Fibroblast of villous mesenchyme (primary cell): ENCODE measurements around the gene KLHDC4. TPM values are rescaled to one million over a fixed set of nuclear protein-coding genes. Genes with fewer than 3 reads are reported as not detected.

Experiments
- DNase-seq: peaks from one replicate; pipeline ENCODE4 v3.0.0-alpha.2; 2010; ENCODE audit warnings: low read depth
- H3K4me3 ChIP-seq: 2 replicates; pipeline ENCODE4 v1.5.1; 2011; ENCODE audit warnings: low read depth, mild to moderate bottlenecking, low read length
- total RNA-seq: library from RNA; depleted of rRNA; stranded (reverse); fragments of >200 nt; gene quantifications from 2 replicates; pipeline ENCODE4 v1.2.3, GENCODE V29; 2012
- TF ChIP-seq, protein P1 (sequence below): IDR thresholded peaks from 2 replicates; pipeline ENCODE4 v1.5.1; 2012; ENCODE audit warnings: low read depth, mild to moderate bottlenecking, low read length; ENCODE audit not compliant: insufficient read depth

KLHDC4 gene
- total RNA-seq, 1 donor = 14.7 TPM

DNA sequence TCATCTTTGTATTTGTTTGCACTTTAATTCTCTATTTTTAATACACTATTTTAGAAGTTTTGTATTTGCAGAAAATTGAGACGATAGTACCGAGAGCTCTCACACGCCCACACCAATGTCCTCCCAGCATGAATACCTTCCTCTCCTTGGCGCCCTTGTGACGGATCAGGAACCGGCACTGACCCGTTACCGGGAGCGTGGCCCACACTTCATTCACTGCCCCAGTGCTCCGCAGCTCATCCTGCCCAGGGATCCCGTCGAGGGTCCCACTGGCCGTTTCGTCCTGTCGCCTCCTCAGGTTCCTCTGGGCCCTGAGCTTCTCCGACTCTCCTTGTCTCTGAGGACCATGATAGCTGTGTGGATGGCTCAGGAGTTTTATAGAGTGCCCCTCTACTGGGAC lies 50.6 kb downstream of the KLHDC4 start:
- no peak for DNase-seq
- no peak overlapping the region for H3K4me3 ChIP-seq
- TF ChIP-seq, protein P1, sequence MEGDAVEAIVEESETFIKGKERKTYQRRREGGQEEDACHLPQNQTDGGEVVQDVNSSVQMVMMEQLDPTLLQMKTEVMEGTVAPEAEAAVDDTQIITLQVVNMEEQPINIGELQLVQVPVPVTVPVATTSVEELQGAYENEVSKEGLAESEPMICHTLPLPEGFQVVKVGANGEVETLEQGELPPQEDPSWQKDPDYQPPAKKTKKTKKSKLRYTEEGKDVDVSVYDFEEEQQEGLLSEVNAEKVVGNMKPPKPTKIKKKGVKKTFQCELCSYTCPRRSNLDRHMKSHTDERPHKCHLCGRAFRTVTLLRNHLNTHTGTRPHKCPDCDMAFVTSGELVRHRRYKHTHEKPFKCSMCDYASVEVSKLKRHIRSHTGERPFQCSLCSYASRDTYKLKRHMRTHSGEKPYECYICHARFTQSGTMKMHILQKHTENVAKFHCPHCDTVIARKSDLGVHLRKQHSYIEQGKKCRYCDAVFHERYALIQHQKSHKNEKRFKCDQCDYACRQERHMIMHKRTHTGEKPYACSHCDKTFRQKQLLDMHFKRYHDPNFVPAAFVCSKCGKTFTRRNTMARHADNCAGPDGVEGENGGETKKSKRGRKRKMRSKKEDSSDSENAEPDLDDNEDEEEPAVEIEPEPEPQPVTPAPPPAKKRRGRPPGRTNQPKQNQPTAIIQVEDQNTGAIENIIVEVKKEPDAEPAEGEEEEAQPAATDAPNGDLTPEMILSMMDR = no peak

DNA sequence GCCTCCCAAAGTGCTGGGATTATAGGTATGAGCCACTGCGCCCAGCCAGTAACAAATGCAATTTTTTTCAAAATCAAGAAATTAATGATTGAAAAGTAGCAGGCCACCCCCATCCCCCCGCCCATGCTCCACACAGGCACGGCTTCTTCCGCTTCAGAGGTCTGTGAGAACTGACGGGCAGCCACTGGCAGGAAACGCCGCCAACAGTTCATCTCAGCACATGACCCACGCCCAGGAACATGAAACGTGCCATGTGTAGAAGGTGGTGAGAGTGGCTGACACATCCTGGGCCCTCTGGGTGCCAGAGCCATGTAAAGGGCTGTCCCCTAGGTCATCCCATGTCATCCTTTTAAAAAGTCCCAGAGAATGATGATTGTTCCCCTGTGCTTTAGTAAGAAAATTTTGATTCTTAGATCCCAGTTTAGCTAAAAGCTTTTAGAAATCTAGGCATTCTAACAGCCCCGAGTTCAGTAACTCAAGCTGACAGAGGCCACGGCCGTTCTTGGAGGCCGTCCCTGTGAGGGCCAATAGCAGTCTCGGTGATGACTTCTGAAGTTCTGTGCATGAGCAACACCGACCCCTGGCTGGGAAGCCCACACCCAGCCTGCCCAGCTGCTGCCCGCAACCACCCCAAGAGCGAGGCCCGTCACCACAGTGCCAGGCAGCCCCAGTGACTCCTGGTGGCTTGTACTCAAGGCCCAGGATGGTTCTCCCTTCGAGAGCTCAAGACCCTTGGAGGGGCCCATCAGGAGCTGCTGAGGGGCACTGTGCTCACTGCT lies 52.1 kb downstream of the KLHDC4 start:
- no peak overlapping the region for H3K4me3 ChIP-seq
- TF ChIP-seq, protein P1 = no peak
- DNase-seq = no peak

DNA sequence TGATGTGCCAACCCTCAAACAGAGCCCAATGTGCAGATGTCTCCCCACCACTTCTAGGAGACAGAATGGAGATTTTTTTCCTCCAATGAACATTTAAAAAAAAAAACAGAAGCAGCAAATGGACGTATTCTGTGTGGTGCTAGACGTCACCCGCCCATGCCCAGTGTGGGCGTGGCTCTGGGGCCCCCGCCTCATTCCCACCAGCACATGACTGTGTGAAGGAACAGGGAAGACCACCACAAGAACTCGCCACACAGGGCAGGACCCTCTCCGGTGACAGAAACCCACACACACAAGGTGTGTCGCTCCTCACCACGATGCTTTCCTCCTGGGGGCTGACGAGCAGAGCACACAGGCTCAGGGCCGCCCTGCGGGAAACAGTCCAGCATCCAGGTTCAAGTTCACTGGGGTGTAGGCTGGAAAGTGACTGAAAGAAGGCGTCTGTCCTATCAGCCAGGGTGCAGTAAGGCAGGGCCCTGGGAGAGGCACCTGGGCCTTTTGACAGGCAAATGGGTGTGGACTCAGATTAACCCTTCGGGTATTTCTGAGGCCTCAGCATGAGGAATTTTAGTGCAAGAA lies 53.5 kb downstream of the KLHDC4 start:
- H3K4me3 ChIP-seq = no peak overlapping the region
- TF ChIP-seq, protein P1 = no peak
- DNase-seq = no peak

DNA sequence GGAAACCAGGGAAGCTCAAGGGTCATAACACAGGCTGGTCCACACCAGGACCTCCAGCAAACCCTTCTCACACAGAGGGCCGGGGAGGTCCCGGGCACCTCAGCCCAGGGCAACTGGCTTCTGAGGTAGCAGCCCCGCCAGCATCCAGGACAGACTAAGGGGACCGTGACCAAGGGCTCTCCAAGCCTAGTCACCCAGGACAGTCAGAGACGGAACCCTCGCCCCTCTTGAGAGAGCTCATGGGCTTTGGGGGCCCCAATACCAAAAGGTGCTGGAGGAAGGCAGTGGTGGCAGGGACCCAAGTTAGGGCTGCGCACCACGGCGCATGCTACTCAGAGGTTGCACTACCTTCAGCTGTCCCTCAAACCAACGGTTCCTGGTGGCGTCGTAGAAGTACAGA lies 54.9 kb downstream of the KLHDC4 start:
- H3K4me3 ChIP-seq = no peak overlapping the region
- DNase-seq = no peak
- TF ChIP-seq, protein P1 = no peak

DNA sequence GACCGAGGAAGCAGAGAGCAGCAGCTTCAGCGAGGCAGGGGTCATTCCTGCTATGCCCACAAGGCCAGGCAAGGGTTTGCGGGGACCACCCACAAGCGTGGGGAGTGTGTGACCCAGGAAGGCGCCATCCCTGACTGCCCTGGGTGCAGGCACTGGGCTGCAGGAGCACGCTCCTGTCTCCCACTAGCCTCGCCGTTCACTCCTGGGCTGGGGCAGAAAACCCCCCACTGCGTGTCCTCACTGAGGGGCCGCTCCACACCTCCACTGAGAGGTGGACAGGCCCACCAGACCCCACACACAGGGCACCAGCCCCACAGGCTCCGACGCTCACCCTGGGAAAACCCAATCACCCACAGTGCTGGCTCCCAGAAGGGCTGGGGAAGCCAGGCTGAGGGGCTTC lies 56.1 kb downstream of the KLHDC4 start:
- no peak for DNase-seq
- no peak overlapping the region for H3K4me3 ChIP-seq
- TF ChIP-seq, protein P1 = no peak

DNA sequence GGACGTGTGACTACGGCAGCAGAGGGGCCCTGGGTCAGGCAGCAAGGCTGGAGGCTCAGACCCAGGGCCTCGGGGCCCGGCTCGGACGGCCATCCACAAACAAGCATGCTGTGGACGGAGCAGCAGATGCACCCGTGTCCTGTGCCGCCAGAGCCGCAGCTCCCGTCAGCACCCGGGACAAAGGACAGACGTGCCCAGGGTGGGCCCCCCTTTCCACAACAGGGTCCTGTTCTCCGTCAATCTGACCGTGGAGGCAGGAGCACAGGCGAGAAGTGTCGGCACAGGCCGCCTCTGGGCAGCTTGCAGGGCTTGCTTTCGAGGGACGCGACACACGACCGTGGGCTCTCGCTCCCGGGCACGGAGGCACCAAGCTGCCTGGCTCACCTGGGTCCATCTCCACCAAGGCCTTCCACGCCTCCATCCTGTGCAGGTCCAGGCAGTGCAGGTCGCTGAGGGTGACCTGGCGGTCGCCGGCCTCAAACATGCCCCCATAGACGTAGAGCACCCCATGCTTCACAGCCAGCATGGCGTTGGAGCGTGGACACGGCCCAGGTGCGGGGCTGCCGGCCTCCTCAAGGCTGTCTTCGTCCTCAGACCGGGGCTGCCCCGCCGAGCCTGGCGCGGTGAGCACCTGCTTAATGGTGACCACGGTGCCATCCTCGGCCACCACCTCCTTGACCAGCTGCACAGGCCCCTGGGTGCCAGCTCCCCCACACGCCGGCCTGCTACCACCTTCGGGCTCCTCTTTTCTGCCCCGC lies 56.7 kb downstream of the KLHDC4 start:
- TF ChIP-seq, protein P1 = no peak
- no peak for DNase-seq
- H3K4me3 ChIP-seq = no peak overlapping the region
